IMR-90 (cell line): ENCODE data around the gene ADGRD1. TPM values are rescaled to one million over a fixed set of nuclear protein-coding genes. Genes with fewer than 3 reads are reported as not detected.

Experiments used
- ATAC-seq: fragments of 200-7000 bp; cut with Tn5 transposase; 2 replicates; pipeline ENCODE4 v1.9.1; 2020; ENCODE audit warnings: low read depth, mild to moderate bottlenecking, moderate library complexity
- BruUV-seq: library from RNA; stranded (reverse); fragments of 400-500 nt; replicated peaks from 2 replicates; lab custom pipeline; 2021; lab: Mats Ljungman, UMichigan
- CTCF ChIA-PET: fragments of 300-600 bp; formaldehyde crosslinking; extraction: SDS; loops from one replicate; lab custom pipeline; 2021; ENCODE audit warnings: antibody characterized with exemption; lab: Yijun Ruan, JAX
- POLR2A ChIA-PET: fragments of 300-600 bp; sonication (Branson Sonifier 250); formaldehyde crosslinking; loops from one replicate; lab custom pipeline; 2022; ENCODE audit warnings: antibody characterized with exemption; ENCODE audit not compliant: unreplicated experiment; lab: Charles Lee
- DNase-seq: peaks from one replicate; pipeline ENCODE4 v3.0.0; 2013
- H2AFZ ChIP-seq: replicated peaks from 2 replicates; pipeline ENCODE3; 2013; ENCODE audit warnings: low read length, mild to moderate bottlenecking; ENCODE audit not compliant: poor library complexity
- H2AK5ac ChIP-seq: 2 replicates; pipeline ENCODE4 v1.6.1; 2013; ENCODE audit warnings: low read depth, low read length, inconsistent platforms
- H2AK9ac ChIP-seq: replicated peaks from 2 replicates; pipeline ENCODE3; 2013; ENCODE audit warnings: mild to moderate bottlenecking, low read depth, low read length, moderate library complexity; ENCODE audit not compliant: poor library complexity
- H2BK120ac ChIP-seq: 2 replicates; pipeline ENCODE4 v1.6.1; 2013; ENCODE audit warnings: low read depth, low read length, inconsistent platforms
- H2BK15ac ChIP-seq: 3 replicates; pipeline ENCODE4 v1.6.1; 2013; ENCODE audit warnings: low read depth, low read length, inconsistent platforms
- H2BK20ac ChIP-seq: 2 replicates; pipeline ENCODE4 v1.6.1; 2013; ENCODE audit warnings: low read depth, mild to moderate bottlenecking, inconsistent platforms, low read length, moderate library complexity
- H2BK5ac ChIP-seq: 2 replicates; pipeline ENCODE4 v1.6.1; 2013; ENCODE audit warnings: mild to moderate bottlenecking, low read depth, low read length, inconsistent platforms; ENCODE audit not compliant: poor library complexity, severe bottlenecking
- H3K14ac ChIP-seq: replicated peaks from 2 replicates; pipeline ENCODE4 v1.6.1; 2013; ENCODE audit warnings: low read depth, low read length, inconsistent platforms
- H3K18ac ChIP-seq: 2 replicates; pipeline ENCODE4 v1.6.1; 2013; ENCODE audit warnings: low read depth, low read length, control low read depth
- H3K23ac ChIP-seq: 2 replicates; pipeline ENCODE4 v1.6.1; 2013; ENCODE audit warnings: low read depth, low read length, inconsistent platforms
- H3K27ac ChIP-seq: 2 replicates; pipeline ENCODE4 v1.5.1; 2013; ENCODE audit warnings: mild to moderate bottlenecking, control low read depth, low read length; ENCODE audit not compliant: insufficient read depth
- H3K27me3 ChIP-seq: 2 replicates; pipeline ENCODE4 v1.6.1; 2013; ENCODE audit warnings: low read length; ENCODE audit not compliant: control insufficient read depth, insufficient read depth
- H3K36me3 ChIP-seq: 2 replicates; pipeline ENCODE4 v1.6.1; 2013; ENCODE audit warnings: low read length, mixed read lengths; ENCODE audit not compliant: control insufficient read depth, insufficient read depth
- H3K4ac ChIP-seq: 2 replicates; pipeline ENCODE4 v1.6.1; 2013; ENCODE audit warnings: low read depth, low read length, inconsistent platforms
- H3K4me1 ChIP-seq: 2 replicates; pipeline ENCODE4 v1.6.1; 2013; ENCODE audit warnings: low read length, mixed read lengths; ENCODE audit not compliant: control insufficient read depth, insufficient read depth
- H3K4me2 ChIP-seq: 2 replicates; pipeline ENCODE4 v1.6.1; 2013; ENCODE audit warnings: low read depth, mild to moderate bottlenecking, control low read depth, low read length, moderate library complexity
- H3K4me3 ChIP-seq: 2 replicates; pipeline ENCODE4 v1.5.1; 2013; ENCODE audit warnings: low read depth, mild to moderate bottlenecking, control low read depth, low read length, moderate library complexity; ENCODE audit not compliant: insufficient read depth
- H3K56ac ChIP-seq: 2 replicates; pipeline ENCODE4 v1.6.1; 2013; ENCODE audit warnings: low read length, inconsistent platforms; ENCODE audit not compliant: insufficient read depth; ENCODE audit errors: extremely low read depth
- H3K79me1 ChIP-seq, 2 experiments: 2 replicates each; pipeline ENCODE4 v1.6.1; 2013; ENCODE audit warnings: low read length in 2 of 2, inconsistent platforms in 1 of 2, low read depth in 1 of 2
- H3K9ac ChIP-seq: 2 replicates; pipeline ENCODE4 v1.6.1; 2013; ENCODE audit warnings: low read depth, low read length, control low read depth
- H3K9me1 ChIP-seq: 2 replicates; pipeline ENCODE4 v1.6.1; 2013; ENCODE audit warnings: low read length, inconsistent platforms; ENCODE audit not compliant: insufficient read depth
- H3K9me3 ChIP-seq: 2 replicates; pipeline ENCODE4 v1.6.1; 2013; ENCODE audit warnings: low read length; ENCODE audit not compliant: control insufficient read depth, insufficient read depth
- H4K20me1 ChIP-seq: 2 replicates; pipeline ENCODE4 v1.6.1; 2013; ENCODE audit warnings: low read length, inconsistent platforms; ENCODE audit not compliant: insufficient read depth
- H4K5ac ChIP-seq: 2 replicates; pipeline ENCODE4 v1.6.1; 2013; ENCODE audit warnings: mild to moderate bottlenecking, low read depth, low read length, control low read depth
- H4K8ac ChIP-seq, 2 experiments: 2 replicates each; pipeline ENCODE4 v1.6.1; 2013; ENCODE audit warnings: low read depth in 2 of 2, low read length in 2 of 2, control low read depth in 1 of 2, inconsistent platforms in 1 of 2
- H4K91ac ChIP-seq: 2 replicates; pipeline ENCODE4 v1.6.1; 2013; ENCODE audit warnings: low read depth, low read length, inconsistent platforms; ENCODE audit not compliant: insufficient read depth
- BHLHE40 ChIP-seq: fragments of 150-350 bp; IDR thresholded peaks from 2 replicates; pipeline ENCODE4 v1.6.1; 2016; ENCODE audit warnings: mild to moderate bottlenecking, low read depth, low read length
- CHD1 ChIP-seq: IDR thresholded peaks from 2 replicates; pipeline ENCODE4 v1.6.1; 2012; ENCODE audit warnings: low read depth, low read length, improper control_type of control experiment
- FOS ChIP-seq: fragments of 150-350 bp; IDR thresholded peaks from 2 replicates; pipeline ENCODE4 v1.6.1; 2016; ENCODE audit warnings: low read depth, low read length
- MAZ ChIP-seq: IDR thresholded peaks from 2 replicates; pipeline ENCODE4 v1.6.1; 2012; ENCODE audit warnings: low read depth, mild to moderate bottlenecking, low read length, improper control_type of control experiment, moderate library complexity, borderline replicate concordance
- MXI1 ChIP-seq: IDR thresholded peaks from 2 replicates; pipeline ENCODE4 v1.6.1; 2012; ENCODE audit warnings: low read depth, mild to moderate bottlenecking, low read length, moderate library complexity, borderline replicate concordance
- NFE2L2 ChIP-seq: fragments of 150-350 bp; IDR thresholded peaks from 2 replicates; pipeline ENCODE4 v1.6.1; 2016; ENCODE audit warnings: low read depth, mild to moderate bottlenecking, low read length
- RAD21 ChIP-seq: IDR thresholded peaks from 2 replicates; pipeline ENCODE4 v1.6.1; 2012; ENCODE audit warnings: low read length, improper control_type of control experiment
- RCOR1 ChIP-seq: IDR thresholded peaks from 2 replicates; pipeline ENCODE4 v1.6.1; 2012; ENCODE audit warnings: mild to moderate bottlenecking, low read length, improper control_type of control experiment; ENCODE audit not compliant: insufficient replicate concordance
- RFX5 ChIP-seq: IDR thresholded peaks from 2 replicates; pipeline ENCODE4 v1.8.0; 2012; ENCODE audit warnings: low read depth, mild to moderate bottlenecking, low read length, moderate library complexity
- SMC3 ChIP-seq: fragments of 150-350 bp; IDR thresholded peaks from 2 replicates; pipeline ENCODE4 v1.6.1; 2016; ENCODE audit warnings: low read depth, mild to moderate bottlenecking, antibody characterized with exemption, low read length, moderate library complexity
- WGBS, 2 experiments: methylation state at CpG; one replicate each; pipeline versions ENCODE4 v1.1.5 to v1.1.7; 2013; ENCODE audit warnings: missing lambda C conversion rate in 2 of 2; ENCODE audit not compliant: insufficient read length in 1 of 2; ENCODE audit errors: extremely low coverage in 2 of 2; 5-methylcytosine and 5-hydroxymethylcytosine counted together
- dilution Hi-C: fragments of 300-500 bp; cut with HindIII; formaldehyde crosslinking; loops from one replicate; pipeline ENCODE4 v1.14.3; 2018; ENCODE audit warnings: low sequenced_read_pairs; ENCODE audit not compliant: unreplicated experiment
- in situ Hi-C: fragments of 300-500 bp; cut with MboI; formaldehyde crosslinking; loops from 3 replicates; pipeline ENCODE4 v1.14.3; 2019; ENCODE audit warnings: low sequenced_read_pairs, inconsistent platforms, mixed read lengths
- intact Hi-C: fragments of 100-400 bp; cut with micrococcal nuclease; formaldehyde crosslinking; loops from 2 replicates; pipeline ENCODE4 v1.10.0; 2022
- polyA plus RNA-seq, 3 experiments: library from polyadenylated mRNA; depleted of rRNA; stranded (reverse); fragments of >200 nt; gene quantifications; 2 replicates each; pipeline ENCODE4 v1.2.3, GENCODE V29; 2012; ENCODE audit warnings: low replicate concordance in 1 of 3
- total RNA-seq: library from RNA; depleted of rRNA; stranded (reverse); fragments of >200 nt; gene quantifications from 2 replicates; pipeline ENCODE4 v1.2.3, GENCODE V29; 2012

The ADGRD1 gene
- total and polyA plus RNA-seq, 2 of the 4 experiments (the other 2 are of a cell fraction) = not detected

GRCh38 chr12:131045705-131046460 lies 92.2 kb downstream of the ADGRD1 start:
- no peak overlapping the region for H2AK9ac ChIP-seq
- ATAC-seq (no peak), DNase-seq (no peak)
- no peak overlapping the region for H3K4me2 ChIP-seq
- ChIA-PET POLR2A (no interaction called here), CTCF (no interaction called here)
- no peaks in the 10 kb centered on the region for H3K36me3 ChIP-seq
- intact Hi-C loops (no loop called here), dilution Hi-C loops (no loop called here), in situ Hi-C loops (no loop called here)
- no peak overlapping the region for H3K9ac ChIP-seq
- H4K5ac ChIP-seq = no peak overlapping the region
- no peaks in the 10 kb centered on the region for H3K4me1 ChIP-seq
- no peaks in the 10 kb centered on the region for H3K9me1 ChIP-seq
- H3K14ac ChIP-seq = no peak overlapping the region
- no peaks in the 10 kb centered on the region for H4K20me1 ChIP-seq
- no peak overlapping the region for H3K27ac ChIP-seq
- no peak overlapping the region for H3K18ac ChIP-seq
- no peaks in the 10 kb centered on the region for H3K27me3 ChIP-seq
- no peak overlapping the region for H2BK15ac ChIP-seq
- peaks cover 61% of the 10 kb centered on the region for H3K9me3 ChIP-seq
- no peak overlapping the region for H2AK5ac ChIP-seq
- H4K91ac ChIP-seq = no peak overlapping the region
- no TSS peak for BruUV-seq
- no peak for TF ChIP-seq BHLHE40
- no peak for TF ChIP-seq CHD1
- TF ChIP-seq FOS = no peak
- TF ChIP-seq MAZ = no peak
- TF ChIP-seq RAD21 = no peak
- no peak for TF ChIP-seq RFX5
- no peak for TF ChIP-seq MXI1
- no peak for TF ChIP-seq NFE2L2
- no peak for TF ChIP-seq RCOR1
- no peak for TF ChIP-seq SMC3
- H3K4me3 ChIP-seq = no peak overlapping the region
- H3K56ac ChIP-seq = no peak overlapping the region
- H3K79me1 ChIP-seq = no peaks in the 10 kb centered on the region
- H2BK20ac ChIP-seq = no peak overlapping the region
- no peak overlapping the region for H2BK120ac ChIP-seq
- H3K23ac ChIP-seq = no peak overlapping the region
- H4K8ac ChIP-seq = no peak overlapping the region
- H2BK5ac ChIP-seq = no peak overlapping the region
- no peak overlapping the region for H2AFZ ChIP-seq
- WGBS, 2 experiments = 72% methylated on average over 7 of the region's 13 CpGs; no CpG with 5 or more reads in 1 of the 2 experiments
- H3K4ac ChIP-seq = no peak overlapping the region
